ENCODE results near the gene BRF1.

DNA sequence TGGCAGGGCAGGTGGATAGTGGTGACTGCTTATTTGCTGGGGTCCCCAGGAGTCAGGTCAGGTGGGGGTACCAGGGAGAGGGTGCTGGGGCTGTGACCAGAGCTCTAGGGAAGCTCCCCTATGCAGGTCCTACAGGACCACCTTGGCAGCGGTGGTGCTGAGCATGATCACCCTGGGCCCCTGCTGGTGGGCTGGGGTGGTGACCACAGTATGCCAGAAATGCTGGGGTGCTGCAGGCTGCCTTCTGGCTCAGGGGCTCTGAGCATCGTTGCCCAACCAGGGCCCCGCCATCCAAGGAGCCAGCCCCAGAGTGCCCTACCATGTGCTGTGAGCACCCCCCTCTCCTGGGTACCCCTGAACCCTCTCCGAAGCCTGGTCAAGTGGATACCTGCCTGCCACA is 102.2 kb downstream of the BRF1 start:
- TF ChIP-seq CTCF (IDR thresholded peaks at IDR 0.05): no peak
- no peak for TF ChIP-seq POLR2AphosphoS5 (IDR thresholded peaks at IDR 0.05; ENCODE audit: insufficient read depth in 1 of 2, low read depth in 1 of 2)
- TF ChIP-seq POLR2A (IDR thresholded peaks at IDR 0.05): no peak
